HPDE6-E6E7 (cell line): ENCODE measurements around the gene FNIP2.
"Not testable (repeated sequence)": the region's sequence is repeated elsewhere in the genome, so short reads cannot be mapped to it uniquely, and the experiment has no call there.

Source experiments
- DNase-seq: peaks from one replicate; pipeline ENCODE4 v3.0.0; 2011; ENCODE audit warnings: missing footprints; ENCODE audit errors: extremely low spot score

FNIP2 gene

GRCh38 chr4:158870626-158871334 is 102.0 kb downstream of the FNIP2 start:
- DNase-seq, result no peak

DNA sequence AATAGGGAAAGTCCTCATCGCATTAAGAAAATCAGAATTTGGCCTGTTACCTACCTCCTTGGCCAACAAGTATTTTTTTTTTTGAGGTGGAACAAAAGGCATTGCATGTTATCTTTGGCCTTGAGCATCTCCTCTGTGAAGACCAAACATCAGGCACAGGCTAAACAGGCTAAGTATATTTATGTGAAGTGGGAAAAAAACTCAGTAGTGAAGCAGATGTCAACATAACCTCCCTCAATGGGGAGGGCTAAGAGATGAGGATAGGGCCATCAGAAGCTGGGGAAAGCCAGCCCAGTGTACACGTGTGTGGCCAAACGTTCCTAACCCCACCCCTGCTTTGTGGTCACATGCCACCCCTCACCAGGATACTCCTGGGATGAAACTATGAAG is 102.5 kb downstream of the FNIP2 start:
- DNase-seq, result no peak

GRCh38 chr4:158873795-158874401 is 105.1 kb downstream of the FNIP2 start:
- peak; percentile 75 for DNase-seq

GRCh38 chr4:158875026-158875425 is 106.2 kb downstream of the FNIP2 start:
- no peak for DNase-seq

- no peak for DNase-seq
Observed at GRCh38 chr4:158875455-158875854, 106.6 kb downstream of the FNIP2 start.

GRCh38 chr4:158877069-158877468 is 108.2 kb downstream of the FNIP2 start:
- no peak for DNase-seq

DNA sequence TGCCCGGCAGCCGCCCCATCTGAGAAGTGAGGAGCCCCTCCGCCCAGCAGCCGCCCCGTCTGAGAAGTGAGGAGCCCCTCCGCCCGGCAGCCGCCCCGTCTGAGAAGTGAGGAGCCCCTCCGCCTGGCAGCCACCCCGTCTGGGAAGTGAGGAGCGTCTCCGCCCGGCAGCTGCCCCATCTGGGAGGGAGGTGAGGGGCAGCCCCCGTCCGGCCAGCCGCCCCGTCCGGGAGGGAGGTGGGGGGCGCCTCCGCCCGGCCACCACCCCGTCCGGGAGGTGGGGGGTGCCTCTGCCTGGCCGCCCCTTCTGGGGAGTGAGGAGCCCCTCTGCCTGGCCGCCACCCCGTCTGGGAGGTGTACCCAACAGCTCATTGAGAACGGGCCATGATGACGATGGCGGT is 113.3 kb downstream of the FNIP2 start:
- DNase-seq, result not testable (repeated sequence)

- DNase-seq, result no peak
Observed at GRCh38 chr4:158884280-158884679, 115.5 kb downstream of the FNIP2 start.

DNA sequence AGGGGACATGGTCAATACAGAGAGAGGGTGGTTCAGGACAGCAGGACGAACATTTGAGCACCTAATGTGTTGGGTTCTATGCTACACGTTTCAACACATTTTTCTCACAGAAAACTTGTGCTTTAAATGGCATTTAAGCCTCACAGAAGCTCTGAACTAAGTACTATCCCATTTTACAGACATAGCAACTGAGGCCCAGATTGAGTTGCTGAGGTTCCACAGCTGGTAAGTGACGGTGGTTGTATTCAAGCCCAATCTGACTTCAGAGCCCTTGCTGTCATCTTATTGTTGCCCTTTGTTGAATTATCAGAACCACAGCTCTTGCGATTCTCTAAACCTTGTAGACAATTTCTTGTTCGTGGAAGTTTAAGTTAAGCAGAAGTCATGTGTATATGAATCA is 116.7 kb downstream of the FNIP2 start:
- DNase-seq, result no peak

DNA sequence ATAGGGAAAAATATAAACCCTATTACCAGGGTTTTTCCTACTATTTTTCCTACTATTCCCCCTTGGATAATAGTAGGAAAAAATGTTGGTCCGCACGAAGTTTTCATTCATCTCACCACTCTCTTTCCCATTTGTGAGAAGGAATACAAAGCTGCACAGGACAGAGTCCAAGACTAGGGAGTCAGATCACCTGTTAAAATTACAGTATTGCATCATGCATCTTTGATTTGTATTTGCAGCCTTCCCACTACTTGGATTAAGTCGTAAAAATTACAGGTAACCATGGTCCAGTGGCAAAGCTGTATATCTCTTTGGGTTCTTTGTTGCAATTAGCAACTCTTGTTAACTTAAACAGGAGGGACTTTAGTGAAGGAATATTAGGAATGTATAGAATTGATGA is 121.5 kb downstream of the FNIP2 start:
- no peak for DNase-seq

DNA sequence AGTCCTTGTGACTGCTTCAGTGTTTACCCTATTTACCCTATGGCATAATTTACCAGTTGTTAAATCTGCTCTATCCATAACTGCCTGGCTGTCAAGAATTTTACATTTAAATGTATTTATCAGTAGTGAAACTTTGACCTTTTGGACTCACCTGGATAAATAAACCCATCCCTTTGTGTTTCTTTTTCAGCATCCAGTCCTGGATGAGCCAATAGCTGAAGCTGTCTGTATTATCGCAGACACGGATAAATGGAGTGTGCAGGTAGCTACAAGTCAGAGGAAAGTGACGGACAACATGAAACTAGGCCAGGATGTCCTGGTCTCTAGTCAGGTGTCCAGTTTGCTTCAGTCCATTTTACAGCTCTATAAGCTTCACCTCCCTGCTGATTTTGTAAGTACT is 122.4 kb downstream of the FNIP2 start:
- DNase-seq, result no peak

- DNase-seq, result no peak
Observed at GRCh38 chr4:158894826-158895225, 126.0 kb downstream of the FNIP2 start.

DNA sequence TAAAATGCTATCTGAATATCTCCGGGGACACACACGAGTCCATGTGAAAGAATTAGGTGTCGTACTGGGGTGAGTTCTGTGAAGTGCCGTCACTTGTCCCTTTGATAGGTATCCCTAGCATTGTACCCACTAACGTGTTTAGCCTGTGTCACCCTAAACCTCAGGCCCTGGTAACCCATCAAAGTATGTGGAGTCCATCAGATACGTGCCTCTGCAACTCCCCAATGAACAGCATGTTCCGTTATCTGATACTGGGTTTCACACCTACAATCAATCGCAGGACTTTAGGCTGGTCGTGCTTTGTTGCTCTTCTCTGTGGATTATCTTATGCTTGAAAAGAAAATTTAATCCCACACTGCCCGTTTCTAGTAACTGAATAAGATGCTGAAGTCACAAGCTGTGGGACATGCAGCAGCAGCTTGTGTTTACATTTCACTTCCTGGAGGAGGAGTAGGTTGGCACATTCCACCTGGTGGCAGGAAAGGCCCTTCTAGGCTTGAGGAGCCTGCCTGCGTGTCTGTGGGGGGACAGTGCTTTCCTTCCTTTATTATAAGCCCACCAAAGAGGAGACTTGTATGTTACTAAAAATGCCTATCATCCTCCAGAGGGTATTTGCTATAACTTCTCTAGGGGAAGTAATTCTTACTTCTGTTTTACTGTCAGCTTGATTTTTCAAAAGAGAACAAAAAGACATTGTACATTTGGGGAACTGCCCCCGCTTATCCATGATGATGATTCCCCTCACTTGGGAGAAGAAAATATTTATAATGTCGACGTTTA is 127.2 kb downstream of the FNIP2 start:
- DNase-seq, result peak; percentile 25

- DNase-seq, result not testable (repeated sequence)
Observed at GRCh38 chr4:158896577-158897238, 127.9 kb downstream of the FNIP2 start.

GRCh38 chr4:158900408-158900807 is 131.6 kb downstream of the FNIP2 start:
- DNase-seq, result not testable (repeated sequence)

DNA sequence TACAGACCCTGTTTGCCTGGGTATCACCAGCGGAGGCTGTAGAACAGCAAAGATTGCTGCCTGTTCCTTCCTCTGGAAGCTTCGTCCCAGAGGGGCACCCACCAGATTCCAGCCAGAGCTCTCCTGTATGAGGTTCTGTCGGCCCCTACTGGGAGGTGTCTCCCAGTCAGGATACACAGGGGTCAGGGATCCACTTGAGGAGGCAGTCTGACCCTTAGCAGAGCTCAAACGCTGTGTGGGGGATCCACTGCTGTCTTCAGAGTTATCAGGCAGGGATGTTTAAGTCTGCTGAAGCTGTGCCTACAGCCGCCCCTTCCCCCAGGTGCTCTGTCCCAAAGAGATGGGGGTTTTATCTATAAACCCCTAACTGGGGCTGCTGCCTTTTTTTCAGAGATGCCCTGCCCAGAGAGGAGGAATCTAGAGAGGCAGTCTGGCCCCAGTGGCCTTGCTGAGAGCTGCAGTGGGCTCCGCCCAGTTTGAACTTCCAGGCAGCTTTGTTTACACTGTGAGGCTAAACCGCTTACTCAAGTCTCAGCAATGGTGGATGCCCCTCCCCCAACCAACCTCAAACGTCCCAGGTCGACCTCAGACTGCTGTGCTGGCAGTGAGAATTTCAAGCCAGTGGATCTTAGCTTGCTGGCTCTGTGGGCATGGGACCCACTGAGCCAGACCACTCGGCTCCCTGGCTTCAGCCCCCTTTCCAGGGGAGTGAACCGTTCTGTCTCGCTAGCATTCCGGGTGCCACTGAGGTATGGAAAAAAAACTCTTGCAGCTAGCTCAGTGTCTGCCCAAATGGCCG is 133.7 kb downstream of the FNIP2 start:
- DNase-seq, result not testable (repeated sequence)

DNA sequence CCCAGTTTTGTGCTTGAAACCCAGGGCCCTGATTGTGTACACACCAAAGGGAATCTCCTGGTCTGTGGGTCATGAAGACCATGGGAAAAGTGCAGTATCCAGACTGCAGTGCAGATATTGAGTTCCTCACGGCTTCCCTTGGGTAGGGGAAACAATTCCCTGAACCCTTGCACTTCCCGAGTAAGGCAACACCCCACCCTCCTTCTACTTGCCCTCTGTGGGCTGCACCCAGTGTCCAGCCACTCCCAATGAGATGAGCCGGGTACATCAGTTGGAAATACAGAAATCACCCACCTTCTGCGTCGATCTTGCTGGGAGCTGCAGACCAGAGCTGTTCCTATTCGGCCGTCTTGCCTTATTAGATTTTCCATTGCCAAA is 134.2 kb downstream of the FNIP2 start:
- DNase-seq, result no peak

GRCh38 chr4:158903472-158904043 is 134.7 kb downstream of the FNIP2 start:
- DNase-seq, result no peak

- no peak for DNase-seq
Observed at GRCh38 chr4:158904815-158905214, 136.0 kb downstream of the FNIP2 start.

- DNase-seq, result no peak
Observed at GRCh38 chr4:158906073-158906472, 137.2 kb downstream of the FNIP2 start.

DNA sequence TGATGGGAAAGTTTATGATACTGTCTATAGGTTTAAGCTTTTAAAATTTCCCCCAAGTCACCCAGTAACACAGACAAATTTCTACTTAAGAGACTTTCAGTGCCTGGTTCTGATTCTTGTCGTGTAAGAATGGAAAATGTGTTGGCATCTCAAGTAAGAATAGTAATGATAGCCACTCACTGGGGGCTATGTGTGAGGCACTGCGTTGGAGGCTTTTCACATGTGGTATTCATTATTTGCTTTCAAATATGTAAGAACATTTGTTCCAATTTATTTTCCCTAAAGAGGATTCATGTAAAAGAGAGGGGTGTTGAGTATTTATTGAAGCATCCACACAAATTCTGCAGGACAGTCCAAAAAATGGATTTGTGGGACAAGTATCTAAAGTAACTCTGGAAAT is 143.6 kb downstream of the FNIP2 start:
- no peak for DNase-seq
